ENCODE results near the gene DEDD2.

Gene DEDD2

GRCh38 chr19:42169486-42170413 is 47.7 kb downstream of the DEDD2 start:
- DNase-seq: no peak

- no peak for DNase-seq
These were observed 49.3 kb downstream of the DEDD2 start for GRCh38 chr19:42168206-42168605.

DNA sequence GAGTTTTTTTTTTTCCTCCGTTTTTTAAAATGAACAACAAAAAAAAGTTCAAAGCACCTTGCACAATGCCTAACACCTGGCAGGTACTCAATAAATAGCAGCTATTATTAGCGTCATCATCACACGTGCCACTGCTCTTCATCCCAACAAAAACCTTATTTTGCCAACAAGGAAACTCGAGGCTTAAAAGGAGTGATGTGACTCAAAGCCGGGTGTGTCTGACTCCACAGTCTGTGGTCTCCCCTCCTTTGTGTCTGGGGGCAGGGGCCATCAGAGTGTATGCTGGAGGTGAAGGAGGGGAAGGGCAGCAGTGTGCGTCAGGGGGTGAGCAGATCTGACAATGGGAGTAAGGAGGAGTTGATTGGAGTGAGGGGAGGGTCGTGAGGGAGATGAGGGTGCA is 51.2 kb downstream of the DEDD2 start:
- no peak for DNase-seq

DNA sequence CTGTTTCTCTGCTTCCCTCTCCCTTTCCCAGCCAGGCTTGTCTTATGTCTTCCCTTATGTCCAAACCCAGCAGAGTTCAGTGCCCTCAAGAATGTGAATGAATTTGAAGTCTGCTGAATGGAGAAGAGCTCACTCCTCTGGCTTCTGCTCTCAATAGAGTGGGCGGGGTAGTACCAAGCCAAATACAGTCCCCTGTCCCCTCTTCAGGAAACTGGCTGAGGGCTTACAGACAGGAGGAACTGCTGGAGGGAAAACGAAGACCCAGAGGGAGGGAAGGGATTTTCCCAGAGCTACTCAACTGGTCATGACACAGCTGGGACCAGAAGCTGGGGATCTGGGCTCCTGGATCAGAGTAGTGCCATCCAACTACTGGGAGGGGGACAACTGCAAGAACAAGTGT is 52.3 kb downstream of the DEDD2 start:
- DNase-seq: no peak

DNA sequence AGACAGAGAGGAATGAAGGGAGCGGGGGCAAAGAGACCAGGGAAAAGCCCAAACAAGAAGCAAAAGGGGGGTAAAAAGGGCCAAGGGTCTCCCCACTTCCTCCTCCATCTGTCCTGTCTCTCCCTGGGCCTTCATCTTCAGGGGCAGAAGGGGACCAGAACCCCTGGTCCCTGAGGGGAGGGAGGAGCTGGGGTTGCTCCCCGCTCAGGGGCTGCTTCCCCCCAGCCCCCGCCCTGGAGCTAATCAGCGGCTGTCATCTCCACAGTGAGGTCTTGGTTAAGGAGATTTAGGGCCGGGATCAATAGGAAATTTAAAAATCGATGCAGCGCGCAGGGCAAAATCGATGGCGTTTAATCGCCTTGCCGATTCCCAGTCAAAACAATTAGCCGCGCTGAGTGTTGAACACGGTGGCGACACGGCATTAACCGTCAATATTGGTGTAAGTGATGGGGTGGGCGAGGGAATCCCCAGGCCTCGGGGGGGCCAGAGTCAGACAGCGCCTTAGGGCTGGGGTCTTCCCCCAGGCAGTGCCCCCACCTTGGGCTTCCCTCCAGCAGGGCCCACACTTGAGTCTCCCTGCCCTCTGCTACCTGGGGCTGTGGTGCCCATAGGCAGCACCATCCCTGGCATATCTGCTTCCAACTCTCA is 55.7 kb downstream of the DEDD2 start:
- no peak for DNase-seq

GRCh38 chr19:42159942-42160341 is 57.5 kb downstream of the DEDD2 start:
- no peak for DNase-seq

- DNase-seq: no peak
These were observed 58.6 kb downstream of the DEDD2 start for GRCh38 chr19:42158926-42159325.

- DNase-seq: no peak
These were observed 60.9 kb downstream of the DEDD2 start for GRCh38 chr19:42156571-42156970.

- DNase-seq: no peak
These were observed 61.7 kb downstream of the DEDD2 start for GRCh38 chr19:42155796-42156195.

- DNase-seq: no peak
These were observed 62.8 kb downstream of the DEDD2 start for GRCh38 chr19:42154471-42155323.

GRCh38 chr19:42153672-42154433 is 63.6 kb downstream of the DEDD2 start:
- DNase-seq: no peak

- DNase-seq: no peak
These were observed 64.4 kb downstream of the DEDD2 start for GRCh38 chr19:42152910-42153671.

GRCh38 chr19:42151782-42152684 is 65.4 kb downstream of the DEDD2 start:
- DNase-seq: no peak

GRCh38 chr19:42150911-42151361 is 66.5 kb downstream of the DEDD2 start:
- no peak for DNase-seq

- no peak for DNase-seq
These were observed 67.1 kb downstream of the DEDD2 start for GRCh38 chr19:42150364-42150763.

DNA sequence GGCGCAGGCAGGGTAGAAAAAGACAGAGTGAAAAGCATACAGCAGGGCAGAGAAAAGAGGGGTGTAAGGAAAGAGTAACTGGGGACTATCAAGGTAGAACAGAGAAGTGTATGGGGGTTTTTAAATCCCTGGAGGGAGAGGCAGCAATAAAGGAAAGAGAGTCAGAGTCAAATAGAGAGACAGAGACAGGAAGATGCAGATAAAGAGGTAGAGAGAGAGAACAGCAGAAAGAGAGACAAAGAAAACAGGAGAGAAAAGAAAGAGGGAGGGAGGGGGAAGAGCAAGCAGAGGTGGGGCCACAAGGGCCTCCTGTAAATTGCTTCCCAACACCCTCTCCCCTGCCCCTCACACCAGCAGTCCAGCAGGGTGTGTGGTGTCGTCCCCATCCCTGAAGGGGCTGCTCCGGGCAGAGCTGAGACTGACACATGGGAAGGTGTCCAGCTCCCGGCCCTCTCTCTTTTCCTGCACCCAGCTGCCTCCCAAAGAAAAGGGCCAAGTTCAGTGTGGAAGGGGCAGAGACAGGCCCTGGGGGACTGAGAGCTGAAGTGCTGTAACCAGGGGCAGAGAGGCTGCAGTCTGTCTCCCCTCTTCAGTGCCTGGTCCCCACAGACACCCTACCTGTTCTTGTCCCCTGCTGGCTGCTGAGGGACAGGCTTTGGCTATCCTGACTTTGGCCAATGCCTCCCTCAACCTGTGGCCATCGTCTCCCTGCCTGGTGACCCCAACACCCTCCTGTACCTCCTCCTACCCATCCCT is 67.9 kb downstream of the DEDD2 start:
- no peak for DNase-seq

Data from islet precursor cell (in vitro differentiated cells).